H1 (cell line): ENCODE results near the gene TFCP2L1. TPM values are rescaled to one million over a fixed set of nuclear protein-coding genes. Genes with fewer than 3 reads are reported as not detected.
A peak's percentile ranks its signal among the peaks of the same experiment; 100 is the strongest.

Experiments used
- CTCF ChIA-PET: fragments of 300-600 bp; sonication (Branson Sonifier 250); formaldehyde crosslinking; loops from one replicate; lab custom pipeline; 2021; ENCODE audit not compliant: partially characterized antibody; lab: Charles Lee
- POLR2A ChIA-PET: fragments of 300-600 bp; sonication (Branson Sonifier 250); formaldehyde crosslinking; loops from one replicate; lab custom pipeline; 2021; ENCODE audit warnings: inconsistent platforms; ENCODE audit not compliant: partially characterized antibody; lab: Charles Lee
- DNase-seq, 2 experiments: peaks; one replicate each; pipeline versions ENCODE4 v3.0.0 to v3.0.0-alpha.2; 2010 to 2022; ENCODE audit warnings: low spot score in 2 of 2, low read depth in 1 of 2, mixed read lengths in 1 of 2
- FAIRE-seq: peaks from 2 replicates; lab custom pipeline; 2011; peaks lifted over from hg19 to GRCh38; lab: Jason Lieb, UNC
- H2AFZ ChIP-seq: 2 replicates; pipeline ENCODE4 v1.8.1; 2012; ENCODE audit warnings: low read length, inconsistent platforms
- H2AK5ac ChIP-seq: 2 replicates; pipeline ENCODE4 v1.6.1; 2013; ENCODE audit warnings: low read depth, low read length
- H2BK120ac ChIP-seq: replicated peaks from 2 replicates; pipeline ENCODE3; 2013; ENCODE audit warnings: low read depth, low read length, inconsistent platforms
- H2BK12ac ChIP-seq: 2 replicates; pipeline ENCODE4 v1.6.1; 2013; ENCODE audit warnings: low read depth, low read length
- H2BK15ac ChIP-seq: 2 replicates; pipeline ENCODE4 v1.6.1; 2013; ENCODE audit warnings: low read length
- H2BK20ac ChIP-seq: 2 replicates; pipeline ENCODE4 v1.6.1; 2013; ENCODE audit warnings: low read length
- H2BK5ac ChIP-seq: 2 replicates; pipeline ENCODE4 v1.6.1; 2013; ENCODE audit warnings: low read depth, low read length
- H3K14ac ChIP-seq: 2 replicates; pipeline ENCODE4 v1.6.1; 2013; ENCODE audit warnings: inconsistent platforms; ENCODE audit not compliant: insufficient read length
- H3K18ac ChIP-seq: 2 replicates; pipeline ENCODE4 v1.6.1; 2013; ENCODE audit warnings: low read length; ENCODE audit errors: extremely low read depth
- H3K23ac ChIP-seq: 2 replicates; pipeline ENCODE4 v1.6.1; 2013; ENCODE audit warnings: inconsistent platforms; ENCODE audit not compliant: insufficient read length
- H3K23me2 ChIP-seq: 2 replicates; pipeline ENCODE4 v1.6.1; 2013; ENCODE audit warnings: low read depth, low read length
- H3K27ac ChIP-seq: 2 replicates; pipeline ENCODE4 v1.6.1; 2011; ENCODE audit warnings: low read depth, low read length, inconsistent platforms
- H3K27me3 ChIP-seq, 4 experiments: replicated peaks in 1 of 4; 1 replicate in 1 of 4; 2 replicates in 3 of 4; pipeline versions ENCODE4 v1.6.1 to v1.8.1; 2011 to 2013; ENCODE audit warnings: low read length in 3 of 4, mild to moderate bottlenecking in 3 of 4, inconsistent platforms in 2 of 4, mixed read lengths in 2 of 4, moderate library complexity in 1 of 4; ENCODE audit not compliant: control insufficient read depth in 3 of 4, insufficient read depth in 3 of 4; ENCODE audit errors: extremely low read depth in 1 of 4
- H3K36me3 ChIP-seq, 4 experiments: 2 replicates each; pipeline versions ENCODE4 v1.6.1 to v1.8.1; 2011 to 2013; ENCODE audit warnings: mild to moderate bottlenecking in 4 of 4, low read length in 3 of 4, moderate library complexity in 2 of 4, control low read depth in 1 of 4, inconsistent platforms in 1 of 4; ENCODE audit not compliant: insufficient read depth in 4 of 4, control insufficient read depth in 2 of 4
- H3K4ac ChIP-seq: replicated peaks from 2 replicates; pipeline ENCODE3; 2013; ENCODE audit warnings: low read length, low read depth, mixed read lengths, inconsistent platforms; ENCODE audit not compliant: insufficient read length
- H3K4me1 ChIP-seq, 4 experiments: replicated peaks in 1 of 4; 1 replicate in 1 of 4; 2 replicates in 3 of 4; pipeline versions ENCODE4 v1.6.1 to v1.8.1; 2011 to 2013; ENCODE audit warnings: low read length in 3 of 4, inconsistent platforms in 2 of 4, mixed read lengths in 1 of 4; ENCODE audit not compliant: insufficient read depth in 4 of 4, control insufficient read depth in 3 of 4
- H3K4me2 ChIP-seq, 2 experiments: 2 replicates each; pipeline versions ENCODE4 v1.6.1 to v1.8.1; 2011 to 2013; ENCODE audit warnings: low read depth in 2 of 2, low read length in 2 of 2, control low read depth in 1 of 2, inconsistent platforms in 1 of 2, mild to moderate bottlenecking in 1 of 2; ENCODE audit not compliant: insufficient read depth in 1 of 2
- H3K4me3 ChIP-seq, 4 experiments: fragments of 200-600, 300-600 bp in 1 of 4; sonication (generic), shearing (Covaris generic), sonication (Bioruptor Twin) in 1 of 4; 2 replicates each; pipeline versions ENCODE4 v1.5.1 to v1.8.1; 2011 to 2016; ENCODE audit warnings: low read length in 4 of 4, low read depth in 3 of 4, control low read depth in 2 of 4, inconsistent platforms in 2 of 4, mild to moderate bottlenecking in 2 of 4, mixed read lengths in 1 of 4, moderate library complexity in 1 of 4; ENCODE audit not compliant: insufficient read depth in 2 of 4; ENCODE audit errors: extremely low read depth in 1 of 4
- H3K56ac ChIP-seq: replicated peaks from 2 replicates; pipeline ENCODE3; 2013; ENCODE audit warnings: low read depth, mild to moderate bottlenecking, mixed read lengths, low read length, inconsistent platforms; ENCODE audit not compliant: insufficient read length
- H3K79me1 ChIP-seq: 2 replicates; pipeline ENCODE4 v1.6.1; 2013; ENCODE audit warnings: low read depth, low read length, control low read depth
- H3K79me2 ChIP-seq, 2 experiments: 2 replicates each; pipeline versions ENCODE4 v1.6.1 to v1.8.1; 2012 to 2013; ENCODE audit warnings: low read length in 2 of 2, mild to moderate bottlenecking in 2 of 2, inconsistent platforms in 1 of 2; ENCODE audit not compliant: insufficient read depth in 2 of 2, control insufficient read depth in 1 of 2
- H3K9ac ChIP-seq, 4 experiments: replicated peaks in 1 of 4; 1 replicate in 1 of 4; 2 replicates in 3 of 4; pipeline versions ENCODE4 v1.6.1 to v1.8.1; 2011 to 2013; ENCODE audit warnings: low read depth in 3 of 4, low read length in 3 of 4, control low read depth in 2 of 4, mild to moderate bottlenecking in 2 of 4, moderate library complexity in 2 of 4, inconsistent platforms in 1 of 4; ENCODE audit errors: extremely low read depth in 1 of 4
- H3K9me3 ChIP-seq, 2 experiments: 2 replicates each; pipeline versions ENCODE4 v1.6.1 to v1.8.1; 2012 to 2013; ENCODE audit warnings: mild to moderate bottlenecking in 2 of 2, moderate library complexity in 2 of 2, control low read depth in 1 of 2, inconsistent platforms in 1 of 2, low read depth in 1 of 2, low read length in 1 of 2, mixed read lengths in 1 of 2; ENCODE audit not compliant: insufficient read depth in 2 of 2
- H4K20me1 ChIP-seq, 2 experiments: replicated peaks in 1 of 2; 2 replicates each; pipeline versions ENCODE3 to v1.8.1; 2011 to 2013; ENCODE audit warnings: inconsistent platforms in 2 of 2, low read length in 2 of 2, mild to moderate bottlenecking in 1 of 2; ENCODE audit not compliant: insufficient read depth in 2 of 2, control insufficient read depth in 1 of 2
- H4K5ac ChIP-seq: 2 replicates; pipeline ENCODE4 v1.6.1; 2013; ENCODE audit warnings: low read length, low read depth, mixed read lengths, inconsistent platforms; ENCODE audit not compliant: insufficient read length
- H4K8ac ChIP-seq: 2 replicates; pipeline ENCODE4 v1.8.0; 2013; ENCODE audit warnings: mild to moderate bottlenecking, moderate library complexity, low read length, inconsistent platforms; ENCODE audit not compliant: insufficient read depth; ENCODE audit errors: extremely low read depth
- H4K91ac ChIP-seq: replicated peaks from 2 replicates; pipeline ENCODE3; 2013; ENCODE audit warnings: low read length, mixed read lengths, inconsistent platforms; ENCODE audit not compliant: insufficient read length
- CBX5 ChIP-seq: fragments of 300-800, 300-1000 bp; sonication (generic); IDR thresholded peaks from 2 replicates; pipeline ENCODE4 v1.7.1; 2016; ENCODE audit warnings: antibody characterized with exemption, low read length, low read depth
- CHD1 ChIP-seq: IDR thresholded peaks from 2 replicates; pipeline ENCODE4 v1.6.1; 2012; ENCODE audit warnings: low read depth, low read length, improper control_type of control experiment
- CTCF ChIP-seq, 3 experiments: IDR thresholded peaks; 1 replicate in 2 of 3; 2 replicates in 1 of 3; pipeline versions ENCODE4 v1.5.1 to v1.6.1; 2011; ENCODE audit warnings: low read length in 3 of 3, mild to moderate bottlenecking in 3 of 3, inconsistent platforms in 2 of 3, low read depth in 1 of 3, moderate library complexity in 1 of 3; ENCODE audit not compliant: insufficient read depth in 1 of 3; ENCODE audit errors: control extremely low read depth in 1 of 3
- NANOG ChIP-seq: IDR thresholded peaks from 2 replicates; pipeline ENCODE4 v1.6.1; 2011; ENCODE audit warnings: low read length, low read depth, mild to moderate bottlenecking, inconsistent platforms; ENCODE audit not compliant: insufficient read depth, poor library complexity, severe bottlenecking
- NRF1 ChIP-seq: IDR thresholded peaks from 2 replicates; pipeline ENCODE4 v1.6.1; 2011; ENCODE audit warnings: mild to moderate bottlenecking, low read depth, low read length, improper control_type of control experiment
- RFX5 ChIP-seq: IDR thresholded peaks from 2 replicates; pipeline ENCODE4 v1.6.1; 2011; ENCODE audit warnings: low read depth, low read length, improper control_type of control experiment, borderline replicate concordance
- RXRA ChIP-seq: IDR thresholded peaks from 2 replicates; pipeline ENCODE4 v1.6.1; 2011; ENCODE audit warnings: low read depth, mild to moderate bottlenecking, low read length, moderate library complexity; ENCODE audit not compliant: insufficient read depth
- WGBS, 2 experiments: shearing (Covaris generic) in 1 of 2; methylation state at CpG; one replicate each; pipeline versions ENCODE4 v1.1.6 to v1.1.7; 2013 to 2015; ENCODE audit warnings: low lambda C conversion rate in 2 of 2, mixed read lengths in 2 of 2, inconsistent platforms in 1 of 2, low coverage in 1 of 2, missing lambda C conversion rate in 1 of 2; ENCODE audit not compliant: insufficient replicate concordance in 2 of 2, insufficient coverage in 1 of 2, insufficient read length in 1 of 2; ENCODE audit errors: extremely low coverage in 1 of 2, missing lambda C conversion rate in 1 of 2; 5-methylcytosine and 5-hydroxymethylcytosine counted together
- polyA plus RNA-seq, 7 experiments: library from polyadenylated mRNA; depleted of rRNA in 3 of 7; stranded (reverse) in 5 of 7; unstranded in 2 of 7; fragments of >200 nt in 5 of 7; fragments of 200-250 nt in 2 of 7; gene quantifications; 1 replicate in 5 of 7; 2 replicates in 1 of 7; 4 replicates in 1 of 7; pipeline versions ENCODE4 v1.2.1 to v1.2.3, GENCODE V29; 2011 to 2013; ENCODE audit warnings: missing spikeins in 2 of 7, mixed read lengths in 2 of 7
- total RNA-seq: library from RNA; stranded (reverse); fragmentation: NEBNext Ultra II Directional; extraction: Animal tissue kit (Norgen Biotek cat#: 25700); gene quantifications from 2 replicates; pipeline ENCODE4 v1.2.1, GENCODE V29; 2021
- TF ChIP-seq, protein P1 (sequence below): IDR thresholded peaks from 2 replicates; pipeline ENCODE4 v1.6.1; 2011; ENCODE audit warnings: low read depth, mild to moderate bottlenecking, low read length; ENCODE audit not compliant: insufficient read depth

Gene TFCP2L1
- total and polyA plus RNA-seq, 2 of the 8 experiments (the other 6 are each of a cell fraction or from before 2014, with no cell fraction given), result 1.5 to 3.8 TPM

DNA sequence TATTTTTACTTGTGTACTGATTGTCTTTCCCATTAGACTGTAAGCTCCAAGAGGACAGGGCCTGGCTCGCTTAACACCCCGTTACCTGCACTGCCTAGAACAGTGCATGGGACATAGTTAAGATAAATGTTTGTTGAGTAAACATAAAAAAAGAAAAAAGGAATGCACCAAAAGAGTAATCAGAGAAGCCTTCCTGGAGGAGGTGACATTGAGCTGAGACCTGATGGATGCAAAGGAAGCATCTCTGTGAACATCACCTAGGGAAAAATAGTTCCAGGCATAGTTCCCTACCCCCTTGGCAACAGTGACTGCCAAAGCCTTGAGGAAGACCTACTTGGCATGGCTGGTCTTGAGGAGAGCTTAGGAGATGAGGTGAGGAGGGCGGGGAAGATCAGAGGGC is 924 bp upstream of the TFCP2L1 start:
- Histone ChIP-seq H4K91ac (no peak overlapping the region), H3K79me2 (no peaks in the 10 kb centered on the region), H3K27me3 (peaks cover 7 to 37% (median 30%) of the 10 kb centered on the region in 4 experiments), H3K9me3 (no peaks in the 10 kb centered on the region), H3K23me2 (peaks cover 11% of the 10 kb centered on the region; the same call in 1 of the 2 replicates), H3K23ac (no peak overlapping the region), H4K8ac (no peak overlapping the region), H3K36me3 (no peaks in the 10 kb centered on the region), H2BK5ac (no peak overlapping the region), H3K79me1 (no peaks in the 10 kb centered on the region; the same call in 1 of the 2 replicates), H4K20me1 (peaks cover 0 to 2% of the 10 kb centered on the region in 2 experiments), H3K4ac (no peak overlapping the region), H2BK15ac (no peak overlapping the region), H3K4me1 (peaks cover 0 to 3% (median 0%) of the 10 kb centered on the region in 4 experiments; a peak in 1 of 7 replicates), H3K56ac (no peak overlapping the region), H2BK20ac (no peak overlapping the region), H3K4me3 (no peak overlapping the region), H2AK5ac (0 out of 2 replicates have a peak overlapping the region, but pooled peaks have one; percentile 24), H3K18ac (no peak overlapping the region; the same call in 1 of the 2 replicates), H2BK12ac (peak overlapping the region; percentile 50; the same call in 1 of the 2 replicates), H3K27ac (no peak overlapping the region), H3K9ac (no peak overlapping the region), H3K4me2 (peak overlapping the region in 1 of 2 experiments; percentile 61; a peak in 1 of 4 replicates), H3K14ac (no peak overlapping the region), H2AFZ (no peak overlapping the region), H2BK120ac (no peak overlapping the region), H4K5ac (no peak overlapping the region)
- ChIA-PET POLR2A (interaction anchor here (0.7 to 1.7 kb wide), 3 partner anchors 50 to 245 kb away, joined by 3 to 5 read pairs (median 3); partner anchors contain the start of gene RNU4ATAC), CTCF (interaction anchor here (1.0 to 5.1 kb wide), 3 partner anchors 12 to 190 kb away, joined by 3 to 34 read pairs (median 4); no protein-coding TSS in a partner anchor)
- no peak for DNase-seq
- no peak for FAIRE-seq
- WGBS, 2 experiments, result 88% methylated on average over 3 of the region's 3 CpGs; no CpG with 5 or more reads in 1 of the 2 experiments
- TF ChIP-seq RFX5, result no peak
- TF ChIP-seq, protein P1, sequence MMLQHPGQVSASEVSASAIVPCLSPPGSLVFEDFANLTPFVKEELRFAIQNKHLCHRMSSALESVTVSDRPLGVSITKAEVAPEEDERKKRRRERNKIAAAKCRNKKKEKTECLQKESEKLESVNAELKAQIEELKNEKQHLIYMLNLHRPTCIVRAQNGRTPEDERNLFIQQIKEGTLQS, result no peak
- no peak for TF ChIP-seq NANOG
- TF ChIP-seq CBX5, result no peak
- no peak for TF ChIP-seq NRF1
- no peak for TF ChIP-seq CHD1
- TF ChIP-seq CTCF (IDR thresholded peaks at IDR 0.05; ENCODE audit: control extremely low read depth in 1 of 3, insufficient read depth in 1 of 3, low read depth in 1 of 3, low read length in 3 of 3), result no peak
- TF ChIP-seq RXRA, result no peak
